Activated T-cell treated with anti-CD3 and anti-CD28 coated beads, Interleukin-2, amount 50 U/mL, for 72 hours (primary cell): ENCODE data around the gene PRR5L. TPM values are rescaled to one million over a fixed set of nuclear protein-coding genes. Genes with fewer than 3 reads are reported as not detected.

Experiments
- ATAC-seq, 2 donors: fragments of 150-1000 bp; cut with Tn5 transposase; replicated peaks in 1 of 2; 2 replicates each; pipeline ENCODE4 v1.10.0; 2021; ENCODE audit warnings: moderate library complexity in 2 of 2, mild to moderate bottlenecking in 1 of 2
- DNase-seq, 2 donors: peaks; one replicate each; pipeline ENCODE4 v3.0.0; 2021 to 2022; ENCODE audit warnings: mixed read lengths in 1 of 2
- H3K27ac Mint-ChIP-seq: one replicate; pipeline ENCODE4 v1.8.0; 2022; ENCODE audit warnings: mild to moderate bottlenecking, moderate library complexity, mixed read lengths
- H3K27me3 Mint-ChIP-seq: one replicate; pipeline ENCODE4 v1.8.0; 2022; ENCODE audit warnings: low read depth, mixed read lengths
- H3K36me3 Mint-ChIP-seq, 2 donors: one replicate each; pipeline ENCODE4 v1.8.0; 2022; ENCODE audit warnings: mixed read lengths in 2 of 2, mild to moderate bottlenecking in 1 of 2; ENCODE audit not compliant: insufficient read depth in 2 of 2
- H3K4me1 Mint-ChIP-seq: one replicate; pipeline ENCODE4 v1.8.0; 2022; ENCODE audit warnings: low read depth, mixed read lengths
- H3K4me3 Mint-ChIP-seq, 2 donors: one replicate each; pipeline ENCODE4 v1.8.0; 2022; ENCODE audit warnings: mild to moderate bottlenecking in 2 of 2, mixed read lengths in 2 of 2, moderate library complexity in 2 of 2
- H3K9me3 Mint-ChIP-seq, 2 donors: one replicate each; pipeline ENCODE4 v1.8.0; 2022; ENCODE audit warnings: mixed read lengths in 2 of 2
- total RNA-seq, 2 donors: library from RNA; stranded (reverse); gene quantifications; one replicate each; pipeline ENCODE4 v1.2.3, GENCODE V29; 2022

Gene PRR5L
- total RNA-seq, 2 donors from 2014 or later, result 14.2 to 14.6 TPM

GRCh38 chr11:36454941-36455631 is 159.0 kb downstream of the PRR5L start:
- ATAC-seq, result no peak
- Mint-ChIP-seq H3K4me3 (no peak overlapping the region), H3K4me1 (peaks cover 39% of the 10 kb centered on the region), H3K27ac (no peak overlapping the region), H3K9me3 (no peaks in the 10 kb centered on the region), H3K36me3 (peaks cover under 1 to 1% of the 10 kb centered on the region in 2 donors), H3K27me3 (no peaks in the 10 kb centered on the region)
- no peak for DNase-seq

GRCh38 chr11:36455658-36456111 is 159.6 kb downstream of the PRR5L start:
- Mint-ChIP-seq H3K36me3 (peaks cover 0 to 1% of the 10 kb centered on the region in 2 donors), H3K9me3 (no peaks in the 10 kb centered on the region), H3K27me3 (no peaks in the 10 kb centered on the region), H3K27ac (no peak overlapping the region), H3K4me3 (no peak overlapping the region), H3K4me1 (peaks cover 33% of the 10 kb centered on the region)
- ATAC-seq (no peak), DNase-seq (no peak)

GRCh38 chr11:36456156-36456555 is 160.1 kb downstream of the PRR5L start:
- Mint-ChIP-seq H3K4me3 (no peak overlapping the region), H3K4me1 (peaks cover 29% of the 10 kb centered on the region), H3K36me3 (no peaks in the 10 kb centered on the region), H3K27me3 (no peaks in the 10 kb centered on the region), H3K27ac (no peak overlapping the region), H3K9me3 (no peaks in the 10 kb centered on the region)
- DNase-seq (no peak), ATAC-seq (no peak)

GRCh38 chr11:36458129-36458915 is 162.2 kb downstream of the PRR5L start:
- Mint-ChIP-seq H3K36me3 (no peaks in the 10 kb centered on the region), H3K27ac (no peak overlapping the region), H3K27me3 (no peaks in the 10 kb centered on the region), H3K4me3 (no peak overlapping the region), H3K9me3 (no peaks in the 10 kb centered on the region), H3K4me1 (peaks cover 7% of the 10 kb centered on the region)
- ATAC-seq (no peak), DNase-seq (no peak)

GRCh38 chr11:36459046-36459445 is 163.0 kb downstream of the PRR5L start:
- no peak overlapping the region for H3K4me3 Mint-ChIP-seq
- no peak overlapping the region for H3K27ac Mint-ChIP-seq
- no peaks in the 10 kb centered on the region for H3K27me3 Mint-ChIP-seq
- H3K9me3 Mint-ChIP-seq, result no peaks in the 10 kb centered on the region
- DNase-seq, result no peak
- no peaks in the 10 kb centered on the region for H3K4me1 Mint-ChIP-seq
- H3K36me3 Mint-ChIP-seq, result peaks cover 0 to 2% of the 10 kb centered on the region in 2 donors
- ATAC-seq, result no peak

- no peaks in the 10 kb centered on the region for H3K4me1 Mint-ChIP-seq
- no peaks in the 10 kb centered on the region for H3K9me3 Mint-ChIP-seq
- no peaks in the 10 kb centered on the region for H3K27me3 Mint-ChIP-seq
- ATAC-seq (peak in 1 of 2 donors; percentile 26), DNase-seq (no peak)
- H3K27ac Mint-ChIP-seq, result no peak overlapping the region
- peaks cover 0 to 2% of the 10 kb centered on the region in 2 donors for H3K36me3 Mint-ChIP-seq
- H3K4me3 Mint-ChIP-seq, result no peak overlapping the region
These were observed 164.1 kb downstream of the PRR5L start for GRCh38 chr11:36460220-36460619.

GRCh38 chr11:36462321-36462720 is 166.2 kb downstream of the PRR5L start:
- no peaks in the 10 kb centered on the region for H3K4me1 Mint-ChIP-seq
- DNase-seq (no peak), ATAC-seq (no peak)
- no peak overlapping the region for H3K4me3 Mint-ChIP-seq
- H3K27ac Mint-ChIP-seq, result no peak overlapping the region
- no peaks in the 10 kb centered on the region for H3K27me3 Mint-ChIP-seq
- H3K9me3 Mint-ChIP-seq, result no peaks in the 10 kb centered on the region
- peaks cover 0 to 2% of the 10 kb centered on the region in 2 donors for H3K36me3 Mint-ChIP-seq

GRCh38 chr11:36463781-36464180 is 167.7 kb downstream of the PRR5L start:
- Mint-ChIP-seq H3K4me1 (no peaks in the 10 kb centered on the region), H3K27me3 (no peaks in the 10 kb centered on the region), H3K9me3 (no peaks in the 10 kb centered on the region), H3K36me3 (peaks cover 0 to 2% of the 10 kb centered on the region in 2 donors), H3K4me3 (no peak overlapping the region), H3K27ac (no peak overlapping the region)
- DNase-seq, result no peak
- ATAC-seq, result no peak

- H3K36me3 Mint-ChIP-seq, result peaks cover 0 to 2% of the 10 kb centered on the region in 2 donors
- no peak for ATAC-seq
- DNase-seq, result no peak
- H3K27me3 Mint-ChIP-seq, result no peaks in the 10 kb centered on the region
- no peaks in the 10 kb centered on the region for H3K4me1 Mint-ChIP-seq
- H3K9me3 Mint-ChIP-seq, result no peaks in the 10 kb centered on the region
- H3K27ac Mint-ChIP-seq, result no peak overlapping the region
- no peak overlapping the region for H3K4me3 Mint-ChIP-seq
These were observed 168.6 kb downstream of the PRR5L start for GRCh38 chr11:36464720-36465119.

- Mint-ChIP-seq H3K4me3 (no peak overlapping the region), H3K36me3 (peaks cover 0 to 2% of the 10 kb centered on the region in 2 donors), H3K9me3 (no peaks in the 10 kb centered on the region), H3K27me3 (no peaks in the 10 kb centered on the region), H3K4me1 (no peaks in the 10 kb centered on the region), H3K27ac (no peak overlapping the region)
- ATAC-seq, result peak in 1 of 2 donors; percentile 30
- no peak for DNase-seq
These were observed 169.5 kb downstream of the PRR5L start for GRCh38 chr11:36465449-36466163.

GRCh38 chr11:36467012-36467411 is 170.9 kb downstream of the PRR5L start:
- DNase-seq, result no peak
- Mint-ChIP-seq H3K27me3 (no peaks in the 10 kb centered on the region), H3K4me1 (no peaks in the 10 kb centered on the region), H3K9me3 (no peaks in the 10 kb centered on the region), H3K27ac (no peak overlapping the region), H3K4me3 (no peak overlapping the region), H3K36me3 (peaks cover 0 to 2% of the 10 kb centered on the region in 2 donors)
- ATAC-seq, result no peak

GRCh38 chr11:36467916-36468315 is 171.8 kb downstream of the PRR5L start:
- Mint-ChIP-seq H3K27ac (no peak overlapping the region), H3K4me1 (no peaks in the 10 kb centered on the region), H3K4me3 (no peak overlapping the region), H3K27me3 (no peaks in the 10 kb centered on the region), H3K9me3 (no peaks in the 10 kb centered on the region), H3K36me3 (peaks cover 0 to 2% of the 10 kb centered on the region in 2 donors)
- ATAC-seq (no peak), DNase-seq (no peak)

- peak; percentile 22 to 30 for DNase-seq
- Mint-ChIP-seq H3K27me3 (no peaks in the 10 kb centered on the region), H3K9me3 (no peaks in the 10 kb centered on the region), H3K36me3 (no peaks in the 10 kb centered on the region), H3K4me1 (no peaks in the 10 kb centered on the region), H3K27ac (no peak overlapping the region), H3K4me3 (no peak overlapping the region)
- ATAC-seq, result no peak
These were observed 173.0 kb downstream of the PRR5L start for GRCh38 chr11:36469063-36469462.
